HUES64 (cell line): ENCODE data around the gene ARSD.
A peak's percentile ranks its signal among the peaks of the same experiment; 100 is the strongest.
"Not testable (repeated sequence)": the region's sequence is repeated elsewhere in the genome, so short reads cannot be mapped to it uniquely, and the experiment has no call there.

Experiments used
- H3K27ac ChIP-seq: 2 replicates; pipeline ENCODE4 v1.7.0; 2013; ENCODE audit warnings: low read depth, low read length, inconsistent platforms
- H3K27me3 ChIP-seq: 2 replicates; pipeline ENCODE4 v1.6.1; 2013; ENCODE audit warnings: mild to moderate bottlenecking, low read length; ENCODE audit not compliant: insufficient read depth
- H3K36me3 ChIP-seq: 2 replicates; pipeline ENCODE4 v1.6.1; 2013; ENCODE audit warnings: mild to moderate bottlenecking, low read length; ENCODE audit not compliant: insufficient read depth
- H3K4me1 ChIP-seq: 2 replicates; pipeline ENCODE4 v1.6.1; 2013; ENCODE audit warnings: mild to moderate bottlenecking, low read length, moderate library complexity; ENCODE audit not compliant: insufficient read depth
- H3K4me3 ChIP-seq: 2 replicates; pipeline ENCODE4 v1.5.1; 2013; ENCODE audit warnings: mild to moderate bottlenecking, low read length, moderate library complexity
- H3K9ac ChIP-seq: 2 replicates; pipeline ENCODE4 v1.6.1; 2013; ENCODE audit warnings: mild to moderate bottlenecking, low read depth, low read length
- H3K9me3 ChIP-seq: 2 replicates; pipeline ENCODE4 v1.6.1; 2013; ENCODE audit warnings: low read depth, low read length; ENCODE audit not compliant: insufficient read depth
- WGBS: fragments of 150-250, 120-280 bp; methylation state at CpG from one replicate; pipeline ENCODE4 v1.1.7; 2013; ENCODE audit warnings: missing lambda C conversion rate; 5-methylcytosine and 5-hydroxymethylcytosine counted together

The ARSD gene

GRCh38 chrX:2908125-2908685 is 20.9 kb downstream of the ARSD start:
- no peaks in the 10 kb centered on the region for H3K27me3 ChIP-seq
- peaks cover 4% of the 10 kb centered on the region; the same call in 1 of the 2 replicates for H3K9me3 ChIP-seq
- H3K9ac ChIP-seq, result no peak overlapping the region
- WGBS, result 92% methylated on average over 2 of the region's 2 CpGs
- H3K27ac ChIP-seq, result no peak overlapping the region
- peaks cover 8% of the 10 kb centered on the region; the same call in 1 of the 2 replicates for H3K4me1 ChIP-seq
- no peaks in the 10 kb centered on the region for H3K36me3 ChIP-seq
- H3K4me3 ChIP-seq, result no peak overlapping the region

GRCh38 chrX:2907295-2907694 is 21.8 kb downstream of the ARSD start:
- no peak overlapping the region for H3K27ac ChIP-seq
- H3K9ac ChIP-seq, result no peak overlapping the region
- no peaks in the 10 kb centered on the region for H3K27me3 ChIP-seq
- H3K9me3 ChIP-seq, result peaks cover 5% of the 10 kb centered on the region; the same call in 1 of the 2 replicates
- WGBS, result 95% methylated on average over 27 of the region's 27 CpGs
- H3K4me3 ChIP-seq, result no peak overlapping the region
- H3K4me1 ChIP-seq, result no peaks in the 10 kb centered on the region
- H3K36me3 ChIP-seq, result no peaks in the 10 kb centered on the region

GRCh38 chrX:2903366-2903765 is 25.8 kb downstream of the ARSD start:
- Histone ChIP-seq H3K36me3 (no peaks in the 10 kb centered on the region), H3K27me3 (no peaks in the 10 kb centered on the region), H3K9ac (no peak overlapping the region), H3K4me1 (no peaks in the 10 kb centered on the region), H3K9me3 (peaks cover 5% of the 10 kb centered on the region; the same call in 1 of the 2 replicates), H3K4me3 (no peak overlapping the region), H3K27ac (no peak overlapping the region)
- 100% methylated on average over 2 of the region's 2 CpGs for WGBS

GRCh38 chrX:2902841-2903240 is 26.3 kb downstream of the ARSD start:
- peaks cover 5% of the 10 kb centered on the region; the same call in 1 of the 2 replicates for H3K9me3 ChIP-seq
- no peaks in the 10 kb centered on the region for H3K27me3 ChIP-seq
- no peaks in the 10 kb centered on the region for H3K4me1 ChIP-seq
- H3K4me3 ChIP-seq, result no peak overlapping the region
- H3K27ac ChIP-seq, result no peak overlapping the region
- H3K9ac ChIP-seq, result no peak overlapping the region
- WGBS, result no CpG with 5 or more reads among the region's 1 CpG
- H3K36me3 ChIP-seq, result no peaks in the 10 kb centered on the region

GRCh38 chrX:2901367-2902036 is 27.6 kb downstream of the ARSD start:
- 88% methylated on average over 9 of the region's 9 CpGs for WGBS

GRCh38 chrX:2898846-2899512 is 30.2 kb downstream of the ARSD start:
- no peaks in the 10 kb centered on the region for H3K27me3 ChIP-seq
- no peak overlapping the region for H3K9ac ChIP-seq
- H3K4me3 ChIP-seq, result no peak overlapping the region
- H3K27ac ChIP-seq, result no peak overlapping the region; the same call in 1 of the 2 replicates
- H3K4me1 ChIP-seq, result peaks cover 5% of the 10 kb centered on the region; the same call in 1 of the 2 replicates
- peaks cover 5% of the 10 kb centered on the region; the same call in 1 of the 2 replicates for H3K9me3 ChIP-seq
- 91% methylated on average over 11 of the region's 13 CpGs for WGBS
- no peaks in the 10 kb centered on the region for H3K36me3 ChIP-seq

More at GRCh38 chrX:2901367-2902036, 27.6 kb downstream of the ARSD start:
- Histone ChIP-seq H3K27ac (no peak overlapping the region), H3K9ac (no peak overlapping the region), H3K36me3 (no peaks in the 10 kb centered on the region), H3K9me3 (peaks cover 5% of the 10 kb centered on the region; the same call in 1 of the 2 replicates), H3K4me3 (no peak overlapping the region), H3K4me1 (peaks cover 5% of the 10 kb centered on the region; the same call in 1 of the 2 replicates), H3K27me3 (no peaks in the 10 kb centered on the region)

GRCh38 chrX:2897690-2898623 is 31.2 kb downstream of the ARSD start:
- not testable (repeated sequence) for H3K9me3 ChIP-seq, H3K27me3 ChIP-seq, H3K4me1 ChIP-seq, H3K4me3 ChIP-seq, H3K36me3 ChIP-seq
- 50% methylated on average over 22 of the region's 22 CpGs for WGBS
- Histone ChIP-seq H3K27ac (peak overlapping the region; percentile 52; the same call in 1 of the 2 replicates), H3K9ac (peak overlapping the region; percentile 40; the same call in 1 of the 2 replicates)

GRCh38 chrX:2897311-2897689 is 31.8 kb downstream of the ARSD start:
- Histone ChIP-seq H3K9ac (no peak overlapping the region), H3K27me3 (no peaks in the 10 kb centered on the region), H3K4me3 (no peak overlapping the region), H3K9me3 (no peaks in the 10 kb centered on the region), H3K36me3 (no peaks in the 10 kb centered on the region), H3K4me1 (peaks cover 5% of the 10 kb centered on the region; the same call in 1 of the 2 replicates), H3K27ac (no peak overlapping the region; the same call in 1 of the 2 replicates)
- WGBS, result 85% methylated on average over 12 of the region's 12 CpGs

GRCh38 chrX:2894885-2895292 is 34.2 kb downstream of the ARSD start:
- no peak overlapping the region for H3K9ac ChIP-seq

GRCh38 chrX:2892816-2893215 is 36.3 kb downstream of the ARSD start:
- 91% methylated on average over 5 of the region's 5 CpGs for WGBS
- H3K9ac ChIP-seq, result no peak overlapping the region
- H3K4me1 ChIP-seq, result peaks cover 16% of the 10 kb centered on the region
- no peak overlapping the region for H3K4me3 ChIP-seq
- H3K27ac ChIP-seq, result no peak overlapping the region
- no peaks in the 10 kb centered on the region for H3K9me3 ChIP-seq
- H3K27me3 ChIP-seq, result no peaks in the 10 kb centered on the region
- no peaks in the 10 kb centered on the region for H3K36me3 ChIP-seq

More at GRCh38 chrX:2894885-2895292, 34.2 kb downstream of the ARSD start:
- WGBS, result 88% methylated on average over 9 of the region's 9 CpGs
- H3K4me3 ChIP-seq, result no peak overlapping the region
- H3K36me3 ChIP-seq, result no peaks in the 10 kb centered on the region
- H3K9me3 ChIP-seq, result no peaks in the 10 kb centered on the region
- no peak overlapping the region for H3K27ac ChIP-seq
- peaks cover 16% of the 10 kb centered on the region for H3K4me1 ChIP-seq
- no peaks in the 10 kb centered on the region for H3K27me3 ChIP-seq
